HepG2 (cell line): ENCODE measurements around the gene PWP2.
"Not testable (repeated sequence)": the region's sequence is repeated elsewhere in the genome, so short reads cannot be mapped to it uniquely, and the experiment has no call there.

ENCODE experiments used
- CC2D1A ChIP-seq: sonication (generic); formaldehyde crosslinking; IDR thresholded peaks from 2 replicates; pipeline ENCODE4 v1.8.1; 2023; ENCODE audit warnings: mild to moderate bottlenecking, missing genetic modification reagents
- CTCF ChIP-seq: sonication (generic); formaldehyde crosslinking; IDR thresholded peaks from 2 replicates; pipeline ENCODE4 v1.5.0; 2020; ENCODE audit warnings: mild to moderate bottlenecking, missing genetic modification reagents, moderate library complexity
- NFYB ChIP-seq: sonication (generic); formaldehyde crosslinking; IDR thresholded peaks from 2 replicates; pipeline ENCODE4 v1.4.0; 2020; ENCODE audit warnings: missing genetic modification reagents

GRCh38 chr21:44143996-44144395 is 36.8 kb downstream of the PWP2 start:
- not testable (repeated sequence) for TF ChIP-seq CTCF (CRISPR knock-in tag); CC2D1A; NFYB (CRISPR knock-in tag)
